DMS153 (cell line): Measurements from ENCODE around the gene RUVBL1.

Experiments used
- DNase-seq: peaks from one replicate; lab custom pipeline; 2025; lab: John Stamatoyannopoulos, UW

Gene RUVBL1

DNA sequence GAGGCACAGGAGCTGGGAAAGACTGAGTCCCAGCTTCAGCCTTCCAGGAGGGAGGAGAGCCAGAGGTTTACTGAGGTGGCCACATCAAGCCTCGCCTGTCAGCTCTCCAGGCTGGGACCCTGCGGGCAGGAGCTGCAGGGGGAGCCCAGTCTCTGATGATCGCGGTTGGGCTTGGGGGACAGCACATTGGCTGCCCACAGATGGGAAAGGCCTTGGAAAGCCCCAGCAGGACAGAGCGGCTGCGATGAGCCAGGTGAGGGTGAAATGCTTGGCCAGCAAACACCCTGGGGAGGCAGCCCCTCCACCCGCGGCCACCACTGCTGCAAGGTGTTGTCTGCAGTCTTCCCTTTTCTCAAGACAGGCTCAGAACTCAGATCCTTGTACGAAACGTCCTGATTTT, 40.2 kb downstream of the RUVBL1 start:
- no peak for DNase-seq

DNA sequence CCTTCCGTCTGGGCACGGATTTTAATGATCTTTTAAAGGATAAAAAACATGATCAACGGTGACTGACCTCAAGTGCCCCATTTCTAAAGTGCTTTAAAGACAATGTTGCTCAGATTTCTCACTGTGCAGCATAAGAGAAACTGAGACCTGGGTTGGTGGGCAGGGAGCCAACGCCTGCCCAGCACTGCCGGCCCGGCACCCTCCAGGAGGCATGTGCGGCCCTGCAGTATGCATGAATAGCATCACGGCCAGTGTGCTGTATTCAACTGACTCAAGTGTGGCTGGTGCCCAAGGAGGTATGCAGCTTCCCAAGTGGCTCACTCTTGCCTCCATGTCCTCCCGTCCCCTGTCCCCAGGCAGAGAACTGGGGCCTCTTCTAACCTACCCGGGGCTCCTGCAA, 41.1 kb downstream of the RUVBL1 start:
- DNase-seq: no peak

DNA sequence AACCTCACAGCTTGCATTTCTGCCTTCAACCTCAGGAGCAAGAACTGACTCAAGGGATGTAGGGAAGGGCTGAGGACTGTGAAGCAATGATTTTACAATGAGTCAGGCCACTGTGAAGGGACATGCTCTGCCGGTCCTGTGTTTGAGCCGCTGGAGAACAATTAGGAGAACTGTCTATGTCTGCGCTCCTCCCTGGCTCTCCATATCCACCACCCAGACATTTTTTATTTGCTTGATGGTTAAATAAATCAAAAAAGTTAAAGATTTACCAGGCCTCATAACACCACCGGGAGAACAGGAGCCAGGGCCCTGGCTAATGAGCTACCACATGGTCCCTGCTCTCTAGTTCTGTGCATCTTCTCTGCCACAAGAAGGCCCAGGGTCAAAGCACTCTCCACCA, 41.8 kb downstream of the RUVBL1 start:
- DNase-seq: no peak

DNA sequence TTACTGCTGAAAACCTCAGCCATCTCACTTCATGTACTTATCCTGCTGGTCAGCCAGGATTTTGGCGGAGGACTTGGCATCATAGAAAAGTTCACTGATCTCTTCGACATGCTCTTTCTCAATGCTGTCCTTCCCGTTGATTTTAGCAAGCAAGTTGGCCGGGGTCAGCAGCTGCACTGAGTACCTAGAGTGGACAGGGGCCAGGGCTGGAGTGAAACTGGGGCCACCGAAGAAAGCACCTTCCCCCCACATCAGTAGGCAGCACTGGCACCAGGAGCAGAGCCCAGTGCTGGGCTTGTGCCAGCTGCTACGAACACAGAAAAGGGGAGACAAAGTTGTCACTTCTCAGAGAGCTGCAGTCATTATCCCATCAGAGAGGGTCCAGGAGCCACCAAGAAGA, 42.4 kb downstream of the RUVBL1 start:
- no peak for DNase-seq

DNA sequence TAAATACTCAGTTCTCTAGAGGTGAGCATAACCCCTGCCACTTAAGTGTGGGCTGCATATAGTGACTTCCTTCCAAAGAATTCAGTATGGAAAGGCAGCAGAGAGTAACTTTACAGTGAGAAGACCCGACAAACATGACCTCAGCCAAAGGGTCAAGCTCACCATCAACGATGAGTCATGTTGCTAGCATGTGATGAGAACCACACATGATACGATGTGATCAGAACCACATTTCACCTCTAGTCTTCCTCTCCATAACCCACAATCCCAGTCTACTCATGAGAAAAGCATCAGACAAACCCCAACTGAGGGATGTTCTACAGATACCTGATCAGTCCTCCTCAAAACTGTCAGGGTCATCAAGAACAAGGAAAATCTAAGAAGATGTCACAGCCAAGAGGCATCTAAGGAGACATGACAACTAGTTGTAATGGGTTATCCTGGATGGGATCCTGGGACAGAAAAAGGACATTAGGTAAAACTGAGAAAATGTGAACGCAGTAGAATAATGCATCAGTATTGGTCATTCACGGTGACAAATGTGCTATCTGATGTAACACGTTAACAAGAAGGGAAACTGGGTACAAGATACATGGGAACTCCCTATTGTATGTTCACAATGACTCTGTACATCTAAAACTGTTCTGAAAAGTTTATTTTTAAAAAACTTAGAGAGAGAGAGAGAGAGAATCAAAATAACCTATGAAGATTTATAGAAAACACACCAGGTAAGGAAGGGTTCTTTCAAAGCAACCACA, 43.1 kb downstream of the RUVBL1 start:
- no peak for DNase-seq

DNA sequence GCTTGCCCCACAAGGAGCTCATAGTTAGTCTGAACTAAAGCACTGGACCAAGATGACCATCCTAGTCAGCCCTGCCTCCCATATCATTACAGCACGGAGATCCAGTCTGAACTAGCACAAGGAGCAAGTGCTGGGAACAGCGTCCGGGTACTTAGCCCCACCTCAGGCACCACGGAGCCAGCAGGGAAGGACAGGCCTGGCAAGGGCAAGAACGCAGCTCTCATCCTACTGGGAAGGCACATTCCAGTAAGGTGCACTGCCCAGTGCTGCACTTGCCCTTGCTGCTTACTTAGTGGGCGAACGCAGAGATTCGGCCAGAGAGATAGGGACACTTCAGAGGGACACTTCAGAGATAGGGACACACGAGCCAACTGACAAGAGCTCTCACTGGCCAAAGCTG, 43.8 kb downstream of the RUVBL1 start:
- no peak for DNase-seq

DNA sequence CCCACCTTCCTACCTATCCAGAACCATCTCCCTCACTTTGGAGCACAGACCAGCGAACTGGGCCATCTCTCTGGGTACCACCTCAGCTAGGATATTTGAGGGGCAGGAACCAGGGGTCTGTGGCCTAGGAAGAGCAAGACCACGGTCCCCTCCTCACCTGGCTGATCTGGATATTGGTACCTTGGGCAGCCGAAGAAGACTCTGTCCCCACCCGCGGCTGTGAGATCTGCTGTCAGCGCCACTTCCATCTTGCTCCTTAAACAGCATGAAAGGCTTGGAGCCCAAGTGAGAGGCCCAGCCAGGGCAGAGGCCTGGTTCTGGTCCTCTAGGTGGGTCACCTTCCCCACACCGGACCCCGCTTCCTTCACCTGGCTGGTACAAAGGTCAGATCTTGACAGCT, 44.7 kb downstream of the RUVBL1 start:
- no peak for DNase-seq

DNA sequence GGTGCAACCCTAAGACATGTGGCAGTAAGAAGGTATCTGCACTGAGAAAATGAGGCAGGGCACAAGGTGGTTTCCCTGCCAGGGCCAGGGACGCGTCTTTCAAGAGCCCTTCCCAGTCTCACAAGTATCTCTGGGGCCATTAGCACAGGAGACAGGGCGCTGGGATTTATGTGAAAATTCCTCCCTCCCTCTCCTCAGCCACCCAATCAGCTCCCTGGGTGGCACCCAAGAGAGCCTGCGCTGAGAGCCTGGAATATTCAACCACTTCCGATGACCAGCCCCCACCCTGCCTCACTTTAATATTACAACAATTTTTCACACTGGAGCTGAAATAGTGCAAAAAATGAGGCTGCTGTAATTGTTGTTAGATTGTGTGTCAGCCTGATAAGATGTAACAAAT, 45.3 kb downstream of the RUVBL1 start:
- DNase-seq: no peak

DNA sequence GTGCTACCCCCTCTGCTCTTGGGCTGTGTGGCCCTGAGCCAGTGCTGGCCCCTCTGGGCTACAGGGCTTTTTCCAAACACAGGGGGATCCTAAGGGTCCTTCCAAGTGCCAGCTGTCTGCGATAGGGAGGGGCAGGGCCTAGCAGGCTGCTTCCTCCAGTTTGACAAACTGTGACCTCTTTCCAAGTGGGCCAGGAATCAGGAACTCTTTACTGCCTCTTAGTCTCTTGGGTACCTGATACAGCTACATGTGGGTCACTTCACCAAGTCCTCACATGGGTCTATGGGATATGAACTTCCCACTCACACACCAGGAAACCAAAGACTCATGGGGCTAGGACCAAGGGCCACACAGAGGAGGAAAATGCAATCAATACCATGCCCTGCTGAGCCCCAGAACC, 45.9 kb downstream of the RUVBL1 start:
- no peak for DNase-seq

DNA sequence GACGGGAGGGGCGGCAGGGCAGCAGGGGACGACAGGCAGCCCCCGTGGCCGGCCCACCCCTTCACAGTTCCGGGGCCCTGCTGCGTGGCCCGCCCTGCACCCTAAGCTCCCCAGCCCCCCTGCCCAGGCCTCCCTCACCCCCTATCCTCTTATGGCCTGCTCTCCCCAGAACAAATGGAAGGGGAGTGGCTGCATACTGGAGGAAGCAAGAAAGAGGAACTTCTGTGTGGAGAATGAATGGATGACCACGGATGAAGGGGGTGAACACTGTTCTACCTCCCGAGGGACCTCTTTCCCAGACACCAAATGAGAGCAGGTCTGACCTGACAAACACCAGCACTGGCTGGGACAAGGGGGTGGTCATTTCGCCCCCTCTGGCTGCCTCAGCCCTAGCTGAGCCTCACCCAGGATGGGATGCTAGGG, 46.4 kb downstream of the RUVBL1 start:
- DNase-seq: no peak

DNA sequence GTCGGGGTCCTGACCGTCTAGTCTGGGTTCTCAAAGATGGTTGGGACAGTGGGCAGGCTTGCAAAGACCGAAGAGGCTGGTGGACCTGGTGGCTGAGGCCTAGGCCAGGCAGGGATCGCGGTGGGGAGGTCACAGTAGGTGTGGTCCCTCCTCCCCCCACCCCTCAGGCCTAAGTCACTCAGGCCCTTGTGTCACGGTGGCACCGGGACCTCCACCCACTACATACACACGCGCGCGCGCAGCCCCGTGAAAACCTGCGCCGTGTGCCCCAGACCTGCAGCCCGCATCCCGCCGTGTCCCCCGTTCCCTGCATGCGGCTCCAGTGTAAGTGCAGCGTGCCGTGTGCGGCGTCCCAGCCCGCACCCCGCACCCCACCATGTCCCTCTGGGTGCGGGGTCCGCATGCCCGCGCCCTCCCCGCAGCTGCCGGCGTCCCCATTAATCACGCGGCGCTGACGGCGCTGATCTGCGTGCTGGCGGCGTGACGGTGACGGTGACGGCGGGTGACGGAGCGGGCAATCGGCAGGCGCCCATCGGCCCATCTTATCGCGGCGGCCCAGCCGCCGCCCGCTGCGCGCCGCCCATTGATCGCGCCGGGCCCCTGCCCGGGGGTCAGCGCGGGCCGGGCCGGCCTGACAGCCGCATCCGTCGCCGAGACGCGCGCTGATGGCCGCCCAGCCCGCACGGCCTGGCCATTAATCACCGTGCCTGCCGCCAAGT, 47.0 kb downstream of the RUVBL1 start:
- DNase-seq: no peak

DNA sequence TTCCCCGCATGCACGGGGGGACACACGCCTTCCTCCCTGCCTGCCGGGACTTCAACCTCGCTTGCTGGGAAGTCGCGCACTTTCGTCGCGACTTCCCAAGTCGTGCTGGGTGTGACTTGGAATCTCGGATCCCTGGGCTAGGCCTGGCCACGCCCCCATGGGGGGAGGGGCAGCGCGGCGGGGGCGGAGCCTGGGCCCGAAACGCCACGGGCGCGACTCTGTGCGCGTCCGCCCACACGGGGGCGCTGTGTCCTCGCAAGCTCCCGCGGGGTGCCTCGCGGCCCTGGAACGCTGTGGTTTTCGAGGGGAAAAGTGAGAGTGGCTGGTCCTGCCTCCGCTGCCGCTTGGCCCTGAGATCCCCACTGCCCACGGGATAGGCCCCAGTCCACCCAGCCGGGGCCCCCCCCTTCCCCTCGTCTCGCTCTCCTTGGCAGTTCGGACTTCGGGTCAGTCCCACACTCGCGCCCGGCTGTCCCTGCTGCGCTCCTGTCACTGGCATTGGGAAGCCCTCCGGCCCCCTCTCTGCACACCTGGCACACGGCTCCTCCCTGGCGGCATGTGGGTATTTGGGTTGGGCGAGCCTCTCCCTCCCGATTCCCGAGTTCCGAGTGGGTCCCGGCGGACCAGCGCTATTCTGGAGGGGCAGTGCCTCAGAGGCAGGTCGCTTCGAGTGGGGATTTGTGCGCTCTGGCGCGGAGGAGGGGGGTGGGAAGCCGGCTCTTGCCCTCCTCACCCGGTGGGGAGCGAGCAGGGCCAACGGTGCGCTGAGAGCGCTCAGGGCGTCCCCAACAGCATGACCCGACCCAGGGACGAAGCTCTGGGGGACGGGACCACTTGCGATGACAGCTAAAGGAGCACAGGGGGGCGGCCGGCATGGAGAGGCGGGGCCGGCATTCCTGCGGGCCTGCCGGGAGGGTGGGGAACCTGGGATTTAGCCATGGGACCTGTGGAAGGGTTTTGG, 47.8 kb downstream of the RUVBL1 start:
- peak; percentile 64 for DNase-seq

DNA sequence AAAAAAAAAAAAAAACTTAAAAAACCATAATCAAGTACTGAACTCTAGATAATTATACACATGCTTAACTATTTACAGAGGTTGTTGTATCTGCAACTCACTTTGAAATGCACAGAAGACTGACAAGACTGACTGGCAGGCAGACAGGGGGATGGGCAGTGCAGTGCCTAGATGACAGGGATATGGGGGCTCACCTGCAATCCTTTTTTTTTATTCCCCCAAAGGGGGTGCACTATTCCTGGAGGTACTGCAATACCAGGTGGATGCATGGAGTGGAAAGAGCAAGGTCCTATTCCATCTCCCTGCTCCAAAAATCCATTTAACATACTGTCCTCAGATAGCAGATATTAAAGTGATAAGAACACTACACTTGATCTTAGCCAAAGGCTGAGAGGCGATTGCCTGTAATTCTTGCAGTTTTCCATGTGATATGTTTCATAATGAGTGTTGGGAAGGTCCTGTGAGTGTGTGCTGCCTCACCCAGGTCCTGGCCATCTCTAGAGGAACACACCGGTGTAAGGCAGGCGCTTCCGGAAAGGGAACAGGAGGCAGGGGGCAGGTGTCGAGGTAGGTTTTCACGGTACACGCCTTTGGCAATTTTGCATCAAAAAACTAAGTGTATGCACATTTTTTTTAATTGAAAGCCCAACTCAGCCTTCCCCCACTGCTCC, 48.6 kb downstream of the RUVBL1 start:
- peak; percentile 55 for DNase-seq

DNA sequence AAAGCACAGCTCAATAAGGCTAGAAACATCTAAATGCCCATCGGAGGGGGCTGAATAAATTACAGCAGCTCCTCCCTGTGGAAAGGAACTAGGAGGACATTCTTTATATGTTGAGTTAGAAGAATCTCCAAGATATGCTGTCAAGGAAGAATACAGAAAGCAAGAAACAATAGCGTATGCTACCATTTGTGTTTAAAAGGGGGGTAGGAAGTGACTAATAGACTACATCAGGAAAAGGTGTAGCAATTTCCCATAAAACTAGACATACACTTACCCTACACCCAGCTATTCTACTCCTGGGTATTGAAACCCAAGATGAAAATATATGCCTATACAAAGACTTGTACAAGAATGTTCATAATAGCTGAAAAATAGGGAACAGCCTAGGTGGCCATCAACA, 49.8 kb downstream of the RUVBL1 start:
- no peak for DNase-seq

DNA sequence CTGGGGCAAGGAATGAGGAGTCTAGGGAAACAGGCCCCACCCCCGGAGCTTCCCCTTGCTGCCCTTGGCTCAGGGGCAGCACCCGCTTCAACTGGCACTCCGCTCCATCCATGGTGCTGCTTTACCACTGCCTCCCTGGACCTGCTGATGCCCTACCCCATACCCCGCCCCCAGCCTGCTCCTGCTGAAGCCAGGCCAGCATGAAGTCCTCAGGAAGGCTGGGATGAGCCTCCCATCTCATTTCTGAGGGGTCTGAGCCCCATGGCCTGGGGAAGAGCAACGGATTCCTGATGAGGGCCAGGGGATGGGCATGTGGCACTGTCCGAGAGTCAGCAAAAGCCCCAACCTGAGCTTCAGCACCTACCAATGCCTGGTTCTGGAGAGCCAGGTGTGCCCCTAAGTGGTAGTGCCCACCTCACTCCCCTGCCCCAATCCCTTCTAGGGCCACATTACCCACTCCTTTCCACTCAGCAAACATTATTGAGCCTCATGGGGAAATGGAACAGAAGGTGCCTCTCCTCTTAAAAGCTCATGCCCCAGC, 50.4 kb downstream of the RUVBL1 start:
- DNase-seq: no peak

DNA sequence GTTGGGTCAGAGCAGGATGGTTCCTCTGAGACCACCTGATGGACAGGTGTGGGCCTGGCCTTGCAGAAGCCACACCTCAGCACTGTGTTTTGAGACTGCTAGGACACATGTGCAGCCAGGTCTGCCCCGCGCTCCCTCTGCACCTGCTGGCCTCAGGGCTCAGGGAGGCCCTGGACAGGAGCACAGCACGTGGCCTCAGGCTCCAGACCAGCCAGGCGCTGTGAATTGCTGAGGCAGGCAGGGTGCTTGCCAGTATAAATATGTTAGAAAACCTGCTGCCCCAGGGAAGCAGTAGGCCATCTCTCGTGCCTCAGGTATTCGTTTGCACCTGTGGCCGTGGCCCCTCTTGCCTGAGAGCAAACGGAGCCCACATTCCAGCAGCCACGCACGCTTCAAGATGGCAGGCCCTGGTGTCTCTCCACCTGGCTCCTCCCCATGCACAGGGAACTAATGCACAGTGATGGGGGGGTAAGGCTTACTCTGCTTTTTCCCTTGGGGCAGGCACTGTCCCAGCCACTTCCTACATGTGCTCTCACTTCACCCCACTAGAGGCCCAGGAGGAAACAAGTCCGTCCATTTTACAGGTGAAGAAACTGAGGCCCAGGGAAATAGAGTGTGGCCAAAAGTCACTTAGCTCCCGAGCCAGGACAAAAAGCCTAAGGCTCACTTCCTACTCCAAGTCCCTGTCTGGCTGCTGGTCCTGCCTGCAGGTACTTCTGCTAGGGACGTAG, 51.0 kb downstream of the RUVBL1 start:
- DNase-seq: no peak

DNA sequence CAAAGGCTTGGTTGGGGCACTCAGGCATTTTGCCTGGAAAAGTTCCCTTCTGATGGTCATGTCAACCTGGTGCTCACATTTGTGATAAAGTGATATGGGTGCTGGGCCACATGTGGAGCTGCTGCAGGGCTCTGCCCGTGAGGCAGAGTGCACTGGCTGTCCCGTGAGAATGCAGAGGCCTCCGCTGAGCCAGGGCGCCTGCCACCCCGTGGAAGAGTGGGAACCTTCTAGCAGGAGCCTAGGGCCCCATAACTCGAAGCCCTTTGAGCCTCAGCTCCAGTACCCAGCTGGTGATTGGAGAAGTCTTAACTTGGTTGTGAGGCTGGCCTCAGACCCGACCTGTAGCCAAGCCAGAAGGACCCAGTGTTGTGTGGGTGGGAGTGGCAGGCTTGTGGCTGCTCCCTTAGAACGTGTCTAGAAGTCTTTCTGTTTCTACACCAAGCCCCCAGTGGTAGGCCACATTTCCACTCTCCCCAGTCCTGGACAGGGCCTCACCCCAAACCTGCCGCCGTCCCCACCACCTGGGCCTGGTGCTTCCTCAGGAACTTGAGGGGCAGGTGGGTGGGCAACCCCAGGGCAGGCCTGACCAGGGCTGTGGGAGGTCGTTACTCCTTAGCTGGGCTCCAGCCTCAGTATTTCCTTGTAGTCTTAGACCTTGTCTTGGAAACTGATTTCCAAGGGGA, 51.7 kb downstream of the RUVBL1 start:
- no peak for DNase-seq

DNA sequence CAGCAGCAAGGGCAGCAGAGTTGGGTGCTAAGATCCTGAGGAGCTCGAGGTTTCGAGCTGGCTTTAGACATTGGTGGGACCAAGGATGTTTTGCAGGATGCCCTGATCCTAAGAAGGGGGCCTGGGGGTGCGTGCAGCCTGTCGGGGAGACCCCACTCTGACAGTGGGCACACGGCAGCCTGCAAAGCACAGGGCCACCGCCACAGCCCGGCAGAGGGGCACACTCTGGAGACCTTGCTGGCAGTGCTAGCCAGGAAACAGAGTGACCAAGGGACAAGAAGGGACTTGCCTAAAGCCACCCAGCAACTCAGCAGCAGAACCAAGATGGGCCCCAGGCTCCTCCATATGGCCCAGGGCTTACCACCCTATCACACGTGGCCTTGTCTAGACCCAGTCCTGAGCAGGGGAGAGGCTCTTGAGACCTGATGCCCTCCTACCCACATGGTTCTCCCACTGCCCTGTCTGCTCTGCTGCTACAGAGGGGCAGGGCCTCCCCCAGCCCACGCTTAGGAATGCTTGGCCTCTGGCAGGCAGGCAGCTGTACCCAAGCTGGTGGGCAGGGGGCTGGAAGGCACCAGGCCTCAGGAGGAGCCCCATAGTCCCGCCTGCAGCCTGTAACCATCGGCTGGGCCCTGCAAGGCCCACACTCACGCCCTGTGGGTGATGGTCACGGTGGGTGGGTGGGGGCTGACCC, 52.6 kb downstream of the RUVBL1 start:
- DNase-seq: no peak

DNA sequence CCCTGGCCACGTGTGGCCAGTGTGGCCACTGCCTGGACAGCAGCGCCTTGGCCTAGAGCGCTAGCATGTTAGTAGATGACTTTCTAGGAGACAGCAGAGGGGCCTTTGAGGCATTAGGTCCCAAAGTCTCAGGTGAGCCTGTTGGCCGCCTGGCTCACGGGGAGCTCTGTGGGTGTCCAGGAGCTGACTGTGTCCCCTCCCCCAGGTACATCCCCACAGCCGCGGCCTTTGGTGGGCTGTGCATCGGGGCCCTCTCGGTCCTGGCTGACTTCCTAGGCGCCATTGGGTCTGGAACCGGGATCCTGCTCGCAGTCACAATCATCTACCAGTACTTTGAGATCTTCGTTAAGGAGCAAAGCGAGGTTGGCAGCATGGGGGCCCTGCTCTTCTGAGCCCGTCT, 54.3 kb downstream of the RUVBL1 start:
- DNase-seq: no peak

DNA sequence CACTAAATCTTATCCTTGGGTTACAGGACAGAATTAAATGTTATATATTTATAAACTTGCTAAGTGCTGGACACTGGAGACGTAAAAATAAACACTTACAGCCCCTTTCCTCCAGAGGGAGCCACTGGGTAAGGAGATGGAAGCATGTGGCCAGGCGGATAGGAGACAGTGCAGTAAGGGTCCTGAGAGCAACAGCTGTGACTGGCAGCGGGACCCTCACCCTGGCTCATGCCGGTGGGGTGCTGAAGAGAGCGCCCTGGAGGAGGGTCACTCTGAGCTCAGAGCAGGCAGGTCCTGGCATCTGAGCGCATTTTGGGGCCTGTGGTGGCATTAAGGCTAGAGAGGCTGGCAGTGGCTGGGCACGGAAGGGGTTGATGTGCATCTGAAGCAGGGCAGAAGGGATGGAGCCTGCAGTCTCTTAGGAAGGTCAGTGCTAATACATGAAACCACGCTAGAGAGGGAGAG, 55.4 kb downstream of the RUVBL1 start:
- no peak for DNase-seq
